MV-4-11 (cell line): Measurements from ENCODE around the gene LRRC41.
"Not testable (repeated sequence)": the region's sequence is repeated elsewhere in the genome, so short reads cannot be mapped to it uniquely, and the experiment has no call there.

ENCODE experiments used
- DNase-seq: peaks from one replicate; lab custom pipeline; 2025; lab: John Stamatoyannopoulos, UW

LRRC41 gene

GRCh38 chr1:46285730-46286477, 17.5 kb downstream of the LRRC41 start:
- DNase-seq: peak; percentile 22

- no peak for DNase-seq
These were observed 18.5 kb downstream of the LRRC41 start for GRCh38 chr1:46284597-46285564.

- no peak for DNase-seq
These were observed 19.4 kb downstream of the LRRC41 start for GRCh38 chr1:46284058-46284457.

- no peak for DNase-seq
These were observed 22.4 kb downstream of the LRRC41 start for GRCh38 chr1:46281021-46281420.

- no peak for DNase-seq
These were observed 23.3 kb downstream of the LRRC41 start for GRCh38 chr1:46280092-46280491.

- DNase-seq: no peak
These were observed 24.6 kb downstream of the LRRC41 start for GRCh38 chr1:46278807-46279206.

GRCh38 chr1:46277658-46278373, 25.6 kb downstream of the LRRC41 start:
- DNase-seq: no peak

- DNase-seq: no peak
These were observed 28.4 kb downstream of the LRRC41 start for GRCh38 chr1:46275030-46275337.

- DNase-seq: no peak
These were observed 29.0 kb downstream of the LRRC41 start for GRCh38 chr1:46274225-46275029.

- no peak for DNase-seq
These were observed 34.8 kb downstream of the LRRC41 start for GRCh38 chr1:46268578-46268977.

GRCh38 chr1:46263146-46263545, 40.3 kb downstream of the LRRC41 start:
- DNase-seq: no peak

GRCh38 chr1:46262508-46262907, 40.9 kb downstream of the LRRC41 start:
- DNase-seq: no peak

- no peak for DNase-seq
These were observed 46.9 kb downstream of the LRRC41 start for GRCh38 chr1:46256523-46256922.

- no peak for DNase-seq
These were observed 48.7 kb downstream of the LRRC41 start for GRCh38 chr1:46254668-46255067.

GRCh38 chr1:46248122-46248920, 55.1 kb downstream of the LRRC41 start:
- DNase-seq: peak; percentile 46

GRCh38 chr1:46247436-46248121, 55.8 kb downstream of the LRRC41 start, which contains the start of gene RAD54L:
RAD54L (plus strand) TSS chr1:46247763; CDS start chr1:46248406, 643 bp downstream.
- peak; percentile 99 for DNase-seq

GRCh38 chr1:46246548-46247435, 56.6 kb downstream of the LRRC41 start:
- DNase-seq: peak; percentile 34

- DNase-seq: not testable (repeated sequence)
These were observed 57.3 kb downstream of the LRRC41 start for GRCh38 chr1:46246136-46246535.
